Measurements from ENCODE around the gene GLIS2.

GLIS2 gene

DNA sequence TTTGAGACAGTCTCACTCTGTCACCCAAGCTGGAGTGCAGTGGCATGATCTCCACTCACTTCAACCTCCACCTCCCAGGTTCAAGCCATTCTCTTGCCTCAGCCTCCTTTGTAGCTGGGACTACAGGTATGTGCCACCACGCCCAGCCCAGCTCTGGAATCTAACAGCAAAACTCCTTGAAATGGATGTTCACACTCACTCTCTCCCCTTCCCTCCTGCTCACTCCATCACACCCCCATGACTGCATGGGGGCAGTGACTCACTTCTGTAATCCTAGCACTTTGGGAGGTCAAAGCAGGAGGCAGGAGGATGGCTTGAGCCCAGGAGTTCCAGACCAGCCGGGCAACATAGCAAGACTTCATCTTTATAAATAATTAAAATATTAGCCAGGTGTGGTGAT lies 31.9 kb upstream of the GLIS2 start:
- Histone ChIP-seq H3K27ac (ENCODE audit: low read depth, low read length) (no peak overlapping the region), H3K27me3 (ENCODE audit: control insufficient read depth, insufficient read depth, low read length) (no peaks in the 10 kb centered on the region), H3K4me1 (ENCODE audit: control insufficient read depth, insufficient read depth, low read length) (no peaks in the 10 kb centered on the region), H3K9ac (ENCODE audit: low read length) (no peak overlapping the region), H3K4me3 (ENCODE audit: low read length) (no peak overlapping the region), H3K36me3 (ENCODE audit: control insufficient read depth, insufficient read depth, low read length) (no peaks in the 10 kb centered on the region)

- no peak overlapping the region for H3K27ac ChIP-seq (ENCODE audit: low read depth, low read length)
- no peaks in the 10 kb centered on the region for H3K36me3 ChIP-seq (ENCODE audit: control insufficient read depth, insufficient read depth, low read length)
- no peaks in the 10 kb centered on the region for H3K4me1 ChIP-seq (ENCODE audit: control insufficient read depth, insufficient read depth, low read length)
- no peak overlapping the region for H3K4me3 ChIP-seq (ENCODE audit: low read length)
- H3K27me3 ChIP-seq (ENCODE audit: control insufficient read depth, insufficient read depth, low read length): no peaks in the 10 kb centered on the region
- H3K9ac ChIP-seq (ENCODE audit: low read length): no peak overlapping the region
Measured at GRCh38 chr16:4285167-4285566, 30.7 kb upstream of the GLIS2 start.

DNA sequence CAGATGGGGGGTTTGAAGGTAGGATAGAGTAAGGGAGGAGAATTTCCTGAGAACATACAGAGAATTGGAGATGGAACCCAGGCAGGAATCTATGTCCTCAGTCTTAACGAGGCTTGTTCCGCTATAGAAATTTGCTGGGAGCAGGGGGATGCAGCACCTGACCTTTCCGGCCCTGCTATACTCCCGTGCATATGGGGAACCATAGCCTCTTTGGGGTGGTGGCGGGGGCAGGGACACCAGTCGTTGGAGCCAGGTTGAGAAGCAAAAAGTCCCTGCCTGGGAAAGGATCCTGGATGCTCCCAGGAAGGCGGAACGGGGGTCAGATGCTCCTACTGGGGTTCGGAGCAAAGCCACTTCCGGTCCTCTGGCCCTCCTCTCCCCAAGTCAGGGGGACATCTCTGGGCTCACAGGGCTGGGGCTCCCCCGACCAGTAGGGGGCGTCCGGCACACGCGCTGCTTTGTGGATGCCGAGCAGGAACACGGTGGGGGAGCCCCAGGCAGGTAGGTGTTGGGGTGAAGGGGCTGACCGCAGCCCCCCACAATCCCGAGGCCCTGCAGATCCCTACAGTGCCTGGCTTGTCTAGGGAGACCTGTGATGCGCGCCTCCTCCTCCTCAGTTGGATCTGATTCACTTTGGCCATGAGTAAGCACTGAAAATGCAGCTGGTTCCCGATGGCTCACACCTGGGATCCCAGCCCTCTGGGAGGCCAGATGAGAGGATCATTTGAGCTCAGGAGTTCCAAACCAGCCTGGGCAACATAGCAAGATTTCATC lies 27.5 kb upstream of the GLIS2 start:
- Histone ChIP-seq H3K27me3 (ENCODE audit: control insufficient read depth, insufficient read depth, low read length) (no peaks in the 10 kb centered on the region), H3K4me1 (ENCODE audit: control insufficient read depth, insufficient read depth, low read length) (peaks cover 13% of the 10 kb centered on the region), H3K36me3 (ENCODE audit: control insufficient read depth, insufficient read depth, low read length) (no peaks in the 10 kb centered on the region), H3K4me3 (ENCODE audit: low read length) (no peak overlapping the region), H3K27ac (ENCODE audit: low read depth, low read length) (no peak overlapping the region), H3K9ac (ENCODE audit: low read length) (no peak overlapping the region)

- H3K4me3 ChIP-seq (ENCODE audit: low read length): no peak overlapping the region
- H3K9ac ChIP-seq (ENCODE audit: low read length): no peak overlapping the region
- no peaks in the 10 kb centered on the region for H3K27me3 ChIP-seq (ENCODE audit: control insufficient read depth, insufficient read depth, low read length)
- H3K36me3 ChIP-seq (ENCODE audit: control insufficient read depth, insufficient read depth, low read length): no peaks in the 10 kb centered on the region
- H3K4me1 ChIP-seq (ENCODE audit: control insufficient read depth, insufficient read depth, low read length): peaks cover 22% of the 10 kb centered on the region
- H3K27ac ChIP-seq (ENCODE audit: low read depth, low read length): no peak overlapping the region
Measured at GRCh38 chr16:4290236-4290830, 25.5 kb upstream of the GLIS2 start.

GRCh38 chr16:4291699-4292098 lies 24.2 kb upstream of the GLIS2 start:
- Histone ChIP-seq H3K27me3 (ENCODE audit: control insufficient read depth, insufficient read depth, low read length) (no peaks in the 10 kb centered on the region), H3K9ac (ENCODE audit: low read length) (no peak overlapping the region), H3K27ac (ENCODE audit: low read depth, low read length) (no peak overlapping the region), H3K36me3 (ENCODE audit: control insufficient read depth, insufficient read depth, low read length) (no peaks in the 10 kb centered on the region), H3K4me1 (ENCODE audit: control insufficient read depth, insufficient read depth, low read length) (peaks cover 22% of the 10 kb centered on the region), H3K4me3 (ENCODE audit: low read length) (no peak overlapping the region)

DNA sequence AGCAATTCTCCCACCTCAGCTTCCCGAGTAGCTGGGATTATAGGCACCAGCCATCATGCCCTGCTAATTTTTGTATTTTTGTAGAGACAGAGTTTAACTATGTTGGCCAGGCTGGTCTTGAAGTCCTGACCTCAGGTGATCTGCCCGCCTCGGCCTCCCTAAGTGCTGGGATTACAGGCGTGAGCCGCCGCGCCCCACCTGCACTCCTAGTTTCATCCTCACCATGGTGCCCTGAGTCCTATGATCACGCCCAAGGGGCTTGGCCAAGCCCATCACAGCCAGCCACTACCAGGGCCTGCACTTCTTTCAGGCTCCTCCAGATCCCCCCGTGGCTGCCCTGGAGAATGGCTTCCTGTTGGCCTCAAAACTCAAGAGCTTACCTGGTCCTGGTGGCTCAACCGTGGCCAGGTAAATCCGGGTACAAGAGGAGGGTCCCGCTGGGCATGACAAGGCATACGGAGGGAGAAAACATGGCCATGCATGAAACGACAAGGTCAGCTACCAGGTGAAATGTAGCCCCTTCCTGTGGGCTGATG lies 22.6 kb upstream of the GLIS2 start:
- Histone ChIP-seq H3K27ac (ENCODE audit: low read depth, low read length) (peak overlapping the region; percentile 86), H3K27me3 (ENCODE audit: control insufficient read depth, insufficient read depth, low read length) (no peaks in the 10 kb centered on the region), H3K4me3 (ENCODE audit: low read length) (no peak overlapping the region)

DNA sequence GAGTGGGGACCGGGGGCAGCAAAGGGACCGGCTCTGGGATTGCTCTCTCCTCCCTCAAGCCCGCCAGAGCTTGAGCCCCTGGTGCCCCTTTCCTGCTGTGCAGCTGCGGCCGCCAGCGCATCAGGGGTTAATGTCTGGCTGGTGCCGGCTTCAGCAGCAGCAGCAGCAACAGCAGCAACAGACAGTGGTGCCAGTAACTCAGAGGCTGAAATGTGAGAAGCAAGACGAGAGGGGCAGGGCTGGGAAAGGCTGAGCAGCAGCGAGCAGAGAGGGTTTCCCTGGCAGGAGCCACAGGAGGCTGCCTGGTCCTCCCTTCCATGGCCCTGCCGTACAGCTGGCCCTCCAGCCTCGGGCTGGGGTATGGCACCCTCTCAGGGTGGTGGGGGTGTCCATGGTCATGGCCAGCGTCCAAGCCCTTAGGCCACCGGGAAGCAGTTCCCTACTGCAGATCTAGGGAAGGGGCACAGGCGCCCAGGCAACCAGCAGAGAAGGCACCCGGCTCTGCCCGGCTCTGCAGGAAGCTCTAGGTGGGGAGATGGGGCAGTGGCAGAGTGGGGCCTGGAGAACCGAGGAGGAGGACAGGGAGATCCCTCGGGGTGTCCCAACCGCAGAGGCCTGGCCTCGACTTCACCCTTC lies 21.9 kb upstream of the GLIS2 start:
- Histone ChIP-seq H3K4me1 (ENCODE audit: control insufficient read depth, insufficient read depth, low read length) (peaks cover 22% of the 10 kb centered on the region), H3K27ac (ENCODE audit: low read depth, low read length) (peak overlapping the region; percentile 86), H3K36me3 (ENCODE audit: control insufficient read depth, insufficient read depth, low read length) (no peaks in the 10 kb centered on the region), H3K9ac (ENCODE audit: low read length) (no peak overlapping the region), H3K27me3 (ENCODE audit: control insufficient read depth, insufficient read depth, low read length) (no peaks in the 10 kb centered on the region), H3K4me3 (ENCODE audit: low read length) (no peak overlapping the region)

More for the DNA sequence above, 22.6 kb upstream of the GLIS2 start:
- Histone ChIP-seq H3K9ac (ENCODE audit: low read length) (no peak overlapping the region), H3K36me3 (ENCODE audit: control insufficient read depth, insufficient read depth, low read length) (no peaks in the 10 kb centered on the region), H3K4me1 (ENCODE audit: control insufficient read depth, insufficient read depth, low read length) (peaks cover 22% of the 10 kb centered on the region)

GRCh38 chr16:4295581-4295980 lies 20.3 kb upstream of the GLIS2 start:
- Histone ChIP-seq H3K27ac (ENCODE audit: low read depth, low read length) (no peak overlapping the region), H3K9ac (ENCODE audit: low read length) (no peak overlapping the region), H3K36me3 (ENCODE audit: control insufficient read depth, insufficient read depth, low read length) (no peaks in the 10 kb centered on the region), H3K4me3 (ENCODE audit: low read length) (no peak overlapping the region), H3K4me1 (ENCODE audit: control insufficient read depth, insufficient read depth, low read length) (peaks cover 26% of the 10 kb centered on the region), H3K27me3 (ENCODE audit: control insufficient read depth, insufficient read depth, low read length) (no peaks in the 10 kb centered on the region)

- no peaks in the 10 kb centered on the region for H3K27me3 ChIP-seq (ENCODE audit: control insufficient read depth, insufficient read depth, low read length)
- no peak overlapping the region for H3K4me3 ChIP-seq (ENCODE audit: low read length)
- no peak overlapping the region for H3K27ac ChIP-seq (ENCODE audit: low read depth, low read length)
- H3K4me1 ChIP-seq (ENCODE audit: control insufficient read depth, insufficient read depth, low read length): peaks cover 18% of the 10 kb centered on the region
- H3K36me3 ChIP-seq (ENCODE audit: control insufficient read depth, insufficient read depth, low read length): no peaks in the 10 kb centered on the region
- no peak overlapping the region for H3K9ac ChIP-seq (ENCODE audit: low read length)
Measured at GRCh38 chr16:4297480-4297879, 18.4 kb upstream of the GLIS2 start.

GRCh38 chr16:4298761-4299522 lies 16.9 kb upstream of the GLIS2 start:
- Histone ChIP-seq H3K27me3 (ENCODE audit: control insufficient read depth, insufficient read depth, low read length) (no peaks in the 10 kb centered on the region), H3K9ac (ENCODE audit: low read length) (peak overlapping the region; percentile 30), H3K4me3 (ENCODE audit: low read length) (peak overlapping the region; percentile 15), H3K36me3 (ENCODE audit: control insufficient read depth, insufficient read depth, low read length) (no peaks in the 10 kb centered on the region), H3K4me1 (ENCODE audit: control insufficient read depth, insufficient read depth, low read length) (peaks cover 9% of the 10 kb centered on the region), H3K27ac (ENCODE audit: low read depth, low read length) (peak overlapping the region; percentile 79)

DNA sequence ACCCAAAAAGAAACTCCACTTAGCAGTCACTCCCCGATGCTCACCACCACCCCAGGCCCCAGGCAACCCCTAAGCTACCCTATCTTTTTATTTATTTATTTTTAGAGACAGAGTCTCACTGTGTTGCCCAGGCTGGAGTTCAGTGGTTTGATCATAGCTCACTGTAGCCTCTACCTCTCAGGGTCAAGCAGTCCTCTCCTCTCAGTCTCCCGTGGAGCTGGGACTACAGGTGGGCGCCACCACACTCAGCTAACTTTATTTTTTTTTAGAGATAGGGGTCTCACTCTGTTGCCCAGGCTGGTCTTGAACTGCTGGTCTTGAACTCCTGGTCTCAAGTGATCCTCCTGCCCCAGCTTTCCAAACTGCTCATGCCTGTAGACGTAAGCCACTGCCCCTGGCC lies 14.7 kb upstream of the GLIS2 start:
- H3K36me3 ChIP-seq (ENCODE audit: control insufficient read depth, insufficient read depth, low read length): no peaks in the 10 kb centered on the region
- H3K27ac ChIP-seq (ENCODE audit: low read depth, low read length): no peak overlapping the region
- H3K4me3 ChIP-seq (ENCODE audit: low read length): no peak overlapping the region
- H3K4me1 ChIP-seq (ENCODE audit: control insufficient read depth, insufficient read depth, low read length): peaks cover 4% of the 10 kb centered on the region
- H3K27me3 ChIP-seq (ENCODE audit: control insufficient read depth, insufficient read depth, low read length): no peaks in the 10 kb centered on the region
- H3K9ac ChIP-seq (ENCODE audit: low read length): no peak overlapping the region

- Histone ChIP-seq H3K27ac (ENCODE audit: low read depth, low read length) (no peak overlapping the region), H3K4me1 (ENCODE audit: control insufficient read depth, insufficient read depth, low read length) (peaks cover 4% of the 10 kb centered on the region), H3K4me3 (ENCODE audit: low read length) (no peak overlapping the region), H3K27me3 (ENCODE audit: control insufficient read depth, insufficient read depth, low read length) (no peaks in the 10 kb centered on the region), H3K36me3 (ENCODE audit: control insufficient read depth, insufficient read depth, low read length) (no peaks in the 10 kb centered on the region), H3K9ac (ENCODE audit: low read length) (no peak overlapping the region)
Measured at GRCh38 chr16:4301968-4302367, 13.9 kb upstream of the GLIS2 start.

All from rectal smooth muscle tissue (tissue), 1 donor.